WTC11 (cell line): Measurements from ENCODE around the gene RAB3IP. TPM values are rescaled to one million over a fixed set of nuclear protein-coding genes. Genes with fewer than 3 reads are reported as not detected.

Source experiments
- ATAC-seq: fragments of 200-7000 bp; cut with Tn5 transposase; 2 replicates; pipeline ENCODE4 v1.10.0; 2021; ENCODE audit warnings: mild to moderate bottlenecking, moderate library complexity
- CTCF ChIA-PET: fragments of 300-600 bp; sonication (Branson Sonifier 250); formaldehyde crosslinking; loops from one replicate; lab custom pipeline; 2021; ENCODE audit warnings: antibody characterized with exemption; lab: Charles Lee
- POLR2A ChIA-PET: fragments of 350-600 bp; sonication (Branson Sonifier 250); formaldehyde crosslinking; loops from one replicate; lab custom pipeline; 2021; ENCODE audit warnings: antibody characterized with exemption; lab: Charles Lee
- DNase-seq: peaks from one replicate; pipeline ENCODE4 v3.0.0; 2021; ENCODE audit warnings: low spot score
- H3K27ac Mint-ChIP-seq: 2 replicates; pipeline ENCODE4 v1.8.0; 2021; ENCODE audit warnings: mixed read lengths
- H3K27me3 Mint-ChIP-seq: 2 replicates; pipeline ENCODE4 v1.8.0; 2021; ENCODE audit warnings: low read depth, mild to moderate bottlenecking, moderate library complexity, mixed read lengths
- H3K36me3 Mint-ChIP-seq: 2 replicates; pipeline ENCODE4 v1.8.0; 2021; ENCODE audit warnings: mixed read lengths
- H3K4me1 Mint-ChIP-seq: 2 replicates; pipeline ENCODE4 v1.8.0; 2022; ENCODE audit warnings: mixed read lengths
- H3K4me3 Mint-ChIP-seq: 2 replicates; pipeline ENCODE4 v1.8.0; 2021; ENCODE audit warnings: mild to moderate bottlenecking, moderate library complexity, mixed read lengths
- H3K9me3 Mint-ChIP-seq: 2 replicates; pipeline ENCODE4 v1.8.0; 2021; ENCODE audit warnings: mixed read lengths
- CBFB ChIP-seq: sonication (generic); formaldehyde crosslinking; IDR thresholded peaks from 2 replicates; pipeline ENCODE4 v1.8.1; 2022; ENCODE audit warnings: mild to moderate bottlenecking, low read depth, missing genetic modification reagents
- CREB1 ChIP-seq: sonication (generic); formaldehyde crosslinking; IDR thresholded peaks from 2 replicates; pipeline ENCODE4 v1.8.0; 2023; ENCODE audit warnings: mild to moderate bottlenecking, missing genetic modification reagents
- E2F1 ChIP-seq: sonication (generic); formaldehyde crosslinking; IDR thresholded peaks from 2 replicates; pipeline ENCODE4 v1.8.0; 2022; ENCODE audit warnings: mild to moderate bottlenecking, missing genetic modification reagents
- E2F5 ChIP-seq: sonication (generic); formaldehyde crosslinking; IDR thresholded peaks from 2 replicates; pipeline ENCODE4 v1.8.1; 2022; ENCODE audit warnings: mild to moderate bottlenecking, moderate library complexity, missing genetic modification reagents
- ELF4 ChIP-seq: sonication (generic); formaldehyde crosslinking; IDR thresholded peaks from 2 replicates; pipeline ENCODE4 v1.8.1; 2022; ENCODE audit warnings: low read depth, mild to moderate bottlenecking, moderate library complexity, missing genetic modification reagents
- ESRRA ChIP-seq: sonication (generic); formaldehyde crosslinking; IDR thresholded peaks from 2 replicates; pipeline ENCODE4 v1.8.1; 2022; ENCODE audit warnings: mild to moderate bottlenecking, missing genetic modification reagents, borderline replicate concordance
- ETV6 ChIP-seq: sonication (generic); formaldehyde crosslinking; IDR thresholded peaks from 2 replicates; pipeline ENCODE4 v1.8.1; 2022; ENCODE audit warnings: mild to moderate bottlenecking, missing genetic modification reagents
- FOXK1 ChIP-seq: sonication (generic); formaldehyde crosslinking; IDR thresholded peaks from 2 replicates; pipeline ENCODE4 v1.8.0; 2022; ENCODE audit warnings: mild to moderate bottlenecking, moderate library complexity, missing genetic modification reagents
- FOXP1 ChIP-seq: sonication (generic); formaldehyde crosslinking; IDR thresholded peaks from 2 replicates; pipeline ENCODE4 v1.8.0; 2022; ENCODE audit warnings: missing genetic modification reagents, mild to moderate bottlenecking, moderate library complexity, borderline replicate concordance
- HMGA2 ChIP-seq: fragments of 250-450 bp; sonication (Bioruptor Pico); IDR thresholded peaks from 2 replicates; pipeline ENCODE4 v1.4.0; 2021; ENCODE audit warnings: mild to moderate bottlenecking, moderate library complexity
- JAZF1 ChIP-seq: fragments of 250-450 bp; sonication (Bioruptor Pico); IDR thresholded peaks from 2 replicates; pipeline ENCODE4 v1.9.0; 2021; ENCODE audit warnings: moderate library complexity, mild to moderate bottlenecking, inconsistent platforms
- JUN ChIP-seq: sonication (generic); formaldehyde crosslinking; IDR thresholded peaks from 2 replicates; pipeline ENCODE4 v1.8.0; 2023; ENCODE audit warnings: mild to moderate bottlenecking, missing genetic modification reagents
- MXD4 ChIP-seq: fragments of 250-450 bp; sonication (Bioruptor Pico); IDR thresholded peaks from 2 replicates; pipeline ENCODE4 v1.8.0; 2021; ENCODE audit warnings: mild to moderate bottlenecking, moderate library complexity, borderline replicate concordance
- NFATC4 ChIP-seq: fragments of 250-450 bp; sonication (Bioruptor Pico); IDR thresholded peaks from 2 replicates; pipeline ENCODE4 v1.9.0; 2021; ENCODE audit warnings: mild to moderate bottlenecking
- OVOL2 ChIP-seq: fragments of 250-450 bp; sonication (Bioruptor Pico); IDR thresholded peaks from 2 replicates; pipeline ENCODE4 v1.9.0; 2021; ENCODE audit warnings: mild to moderate bottlenecking, borderline replicate concordance
- PRRX2 ChIP-seq: fragments of 250-450 bp; sonication (Bioruptor Pico); IDR thresholded peaks from 2 replicates; pipeline ENCODE4 v1.8.0; 2021; ENCODE audit warnings: mild to moderate bottlenecking
- SMAD4 ChIP-seq: sonication (generic); formaldehyde crosslinking; IDR thresholded peaks from 2 replicates; pipeline ENCODE4 v1.8.0; 2022; ENCODE audit warnings: mild to moderate bottlenecking, missing genetic modification reagents
- SOX15 ChIP-seq: fragments of 250-450 bp; sonication (Bioruptor Pico); IDR thresholded peaks from 2 replicates; pipeline ENCODE4 v1.9.0; 2021; ENCODE audit warnings: mild to moderate bottlenecking
- SP1 ChIP-seq: sonication (generic); formaldehyde crosslinking; conservative IDR thresholded peaks from 2 replicates; pipeline ENCODE4 v1.8.1; 2022; ENCODE audit warnings: missing genetic modification reagents
- TEAD1 ChIP-seq: sonication (generic); formaldehyde crosslinking; IDR thresholded peaks from 2 replicates; pipeline ENCODE4 v1.8.0; 2022; ENCODE audit warnings: mild to moderate bottlenecking, missing genetic modification reagents
- TP53 ChIP-seq: sonication (generic); formaldehyde crosslinking; IDR thresholded peaks from 2 replicates; pipeline ENCODE4 v1.8.1; 2023; ENCODE audit warnings: mild to moderate bottlenecking, missing genetic modification reagents
- ZNF138 ChIP-seq: sonication (generic); formaldehyde crosslinking; conservative IDR thresholded peaks from 2 replicates; pipeline ENCODE4 v1.8.1; 2022; ENCODE audit warnings: mild to moderate bottlenecking, moderate library complexity, missing genetic modification reagents
- ZNF263 ChIP-seq: sonication (generic); formaldehyde crosslinking; IDR thresholded peaks from 2 replicates; pipeline ENCODE4 v1.8.1; 2022; ENCODE audit warnings: low read depth, mild to moderate bottlenecking, moderate library complexity, missing genetic modification reagents
- ZNF425 ChIP-seq: fragments of 250-450 bp; sonication (Bioruptor Pico); conservative IDR thresholded peaks from 2 replicates; pipeline ENCODE4 v1.9.0; 2021; ENCODE audit warnings: mild to moderate bottlenecking
- ZNF671 ChIP-seq: fragments of 250-450 bp; sonication (Bioruptor Pico); IDR thresholded peaks from 2 replicates; pipeline ENCODE4 v1.8.0; 2021; ENCODE audit warnings: mild to moderate bottlenecking
- total RNA-seq: library from RNA; stranded (reverse); gene quantifications from 3 replicates; pipeline ENCODE4 v1.2.3, GENCODE V29; 2021

Gene RAB3IP
- total RNA-seq, 1 experiment from 2014 or later: 47.2 TPM

GRCh38 chr12:69834147-69834546 lies 95.5 kb downstream of the RAB3IP start:
- no peak overlapping the region for H3K4me3 Mint-ChIP-seq
- H3K27ac Mint-ChIP-seq: no peak overlapping the region
- no peaks in the 10 kb centered on the region for H3K9me3 Mint-ChIP-seq
- DNase-seq (no peak), ATAC-seq (no peak)
- no peak for TF ChIP-seq OVOL2
- no peak for TF ChIP-seq FOXP1 (CRISPR knock-in tag)
- TF ChIP-seq SOX15 (CRISPR knock-in tag): no peak
- no peak for TF ChIP-seq ZNF425 (CRISPR knock-in tag)
- no peak for TF ChIP-seq TP53 (CRISPR knock-in tag)
- TF ChIP-seq JUN (CRISPR knock-in tag): no peak
- no peak for TF ChIP-seq SP1 (CRISPR knock-in tag)
- no peak for TF ChIP-seq JAZF1 (CRISPR knock-in tag)
- no peak for TF ChIP-seq HMGA2 (CRISPR knock-in tag)
- TF ChIP-seq SMAD4 (CRISPR knock-in tag): no peak
- no peak for TF ChIP-seq CBFB (CRISPR knock-in tag)
- no peak for TF ChIP-seq FOXK1 (CRISPR knock-in tag)
- H3K27me3 Mint-ChIP-seq: no peaks in the 10 kb centered on the region
- POLR2A ChIA-PET: no interaction called here
- CTCF ChIA-PET: interaction anchor here (0.6 kb wide), 1 partner anchor 97 kb away, joined by 4 read pairs; no protein-coding TSS in a partner anchor
- H3K4me1 Mint-ChIP-seq: no peaks in the 10 kb centered on the region
- H3K36me3 Mint-ChIP-seq: no peaks in the 10 kb centered on the region

- ATAC-seq (no peak), DNase-seq (no peak)
- H3K27me3 Mint-ChIP-seq: no peaks in the 10 kb centered on the region
- no peak overlapping the region for H3K4me3 Mint-ChIP-seq
- no peaks in the 10 kb centered on the region for H3K36me3 Mint-ChIP-seq
- H3K27ac Mint-ChIP-seq: no peak overlapping the region
- TF ChIP-seq E2F5: no peak
- TF ChIP-seq NFATC4 (CRISPR knock-in tag): no peak
- no peak for TF ChIP-seq OVOL2
- no peak for TF ChIP-seq E2F1 (CRISPR knock-in tag)
- TF ChIP-seq CREB1: no peak
- no peak for TF ChIP-seq ZNF263 (CRISPR knock-in tag)
- no peak for TF ChIP-seq ELF4 (CRISPR knock-in tag)
- TF ChIP-seq ZNF671 (CRISPR knock-in tag): no peak
- no peak for TF ChIP-seq ZNF138 (CRISPR knock-in tag)
- no peak for TF ChIP-seq MXD4 (CRISPR knock-in tag)
- no peak for TF ChIP-seq TEAD1 (CRISPR knock-in tag)
- TF ChIP-seq PRRX2: no peak
- TF ChIP-seq ETV6: no peak
- no peak for TF ChIP-seq ESRRA (CRISPR knock-in tag)
- H3K9me3 Mint-ChIP-seq: no peaks in the 10 kb centered on the region
- H3K4me1 Mint-ChIP-seq: no peaks in the 10 kb centered on the region
- POLR2A ChIA-PET: no interaction called here
- CTCF ChIA-PET: no interaction called here
Measured at GRCh38 chr12:69834576-69834975, 95.9 kb downstream of the RAB3IP start.
